Measurements from ENCODE around the gene GUK1. TPM values are rescaled to one million over a fixed set of nuclear protein-coding genes. Genes with fewer than 3 reads are reported as not detected.
"Not testable (repeated sequence)": the region's sequence is repeated elsewhere in the genome, so short reads cannot be mapped to it uniquely, and the experiment has no call there.

Gene GUK1
- total RNA-seq, 1 donor from 2014 or later, result 242 TPM

DNA sequence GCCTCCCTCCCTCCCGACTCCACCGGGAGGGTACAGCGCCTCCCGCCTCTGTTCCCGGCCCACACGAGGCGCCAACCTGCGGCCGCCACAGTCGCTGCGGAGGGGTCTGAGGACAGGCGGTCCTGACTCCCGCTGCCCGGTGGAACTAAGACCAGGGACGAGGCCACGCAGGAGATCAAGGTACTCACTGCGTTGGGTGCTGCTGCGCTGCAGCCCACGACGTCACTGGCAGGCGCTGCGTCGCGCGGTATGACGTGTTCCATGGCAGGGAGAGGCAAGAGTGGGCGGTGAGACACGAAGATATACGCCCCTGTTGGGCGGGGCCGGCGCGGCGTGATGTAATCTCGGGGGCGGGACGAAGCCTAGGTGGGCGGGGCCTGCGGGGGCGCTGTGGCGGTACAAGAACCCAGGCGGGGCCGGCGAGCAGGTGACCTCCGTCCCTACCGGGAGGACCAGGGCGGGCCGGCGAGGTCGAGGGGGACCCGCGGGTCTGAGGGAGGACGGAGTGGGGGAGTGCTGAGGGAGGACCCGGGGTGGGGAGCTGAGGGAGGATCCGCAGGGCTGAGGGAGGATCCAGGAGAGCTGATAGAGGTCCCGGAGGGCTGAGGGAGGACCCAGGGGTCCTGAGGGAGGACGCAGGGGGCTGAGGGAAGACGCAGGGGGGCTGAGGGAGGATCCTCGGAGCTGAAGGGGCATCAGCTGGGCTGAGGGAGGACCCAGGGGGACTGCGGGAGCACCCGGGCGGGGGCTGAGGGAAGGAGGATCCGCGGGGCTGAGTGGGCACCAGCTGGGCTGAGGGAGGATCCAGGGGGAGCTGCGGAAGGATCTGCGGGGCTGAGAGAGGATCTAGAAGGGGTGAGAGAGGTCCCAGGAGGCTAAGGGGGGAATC is 30.8 kb upstream of the GUK1 start, which contains the start of gene MRPL55:
Gene MRPL55 (minus strand): TSS at position 227 of the 889 bp plus-strand sequence. CDS start 1,039 bp downstream, outside the sequence.
- TF ChIP-seq, protein P1, sequence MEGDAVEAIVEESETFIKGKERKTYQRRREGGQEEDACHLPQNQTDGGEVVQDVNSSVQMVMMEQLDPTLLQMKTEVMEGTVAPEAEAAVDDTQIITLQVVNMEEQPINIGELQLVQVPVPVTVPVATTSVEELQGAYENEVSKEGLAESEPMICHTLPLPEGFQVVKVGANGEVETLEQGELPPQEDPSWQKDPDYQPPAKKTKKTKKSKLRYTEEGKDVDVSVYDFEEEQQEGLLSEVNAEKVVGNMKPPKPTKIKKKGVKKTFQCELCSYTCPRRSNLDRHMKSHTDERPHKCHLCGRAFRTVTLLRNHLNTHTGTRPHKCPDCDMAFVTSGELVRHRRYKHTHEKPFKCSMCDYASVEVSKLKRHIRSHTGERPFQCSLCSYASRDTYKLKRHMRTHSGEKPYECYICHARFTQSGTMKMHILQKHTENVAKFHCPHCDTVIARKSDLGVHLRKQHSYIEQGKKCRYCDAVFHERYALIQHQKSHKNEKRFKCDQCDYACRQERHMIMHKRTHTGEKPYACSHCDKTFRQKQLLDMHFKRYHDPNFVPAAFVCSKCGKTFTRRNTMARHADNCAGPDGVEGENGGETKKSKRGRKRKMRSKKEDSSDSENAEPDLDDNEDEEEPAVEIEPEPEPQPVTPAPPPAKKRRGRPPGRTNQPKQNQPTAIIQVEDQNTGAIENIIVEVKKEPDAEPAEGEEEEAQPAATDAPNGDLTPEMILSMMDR (conservative IDR thresholded peaks at IDR 0.05; ENCODE audit: low read depth, low read length), result peak; percentile 5
- DNase-seq (ENCODE audit: low read depth), result no peak
- peak within 1 kb of the TSS; percentile 100 for H3K4me3 ChIP-seq (ENCODE audit: low read depth, low read length)

DNA sequence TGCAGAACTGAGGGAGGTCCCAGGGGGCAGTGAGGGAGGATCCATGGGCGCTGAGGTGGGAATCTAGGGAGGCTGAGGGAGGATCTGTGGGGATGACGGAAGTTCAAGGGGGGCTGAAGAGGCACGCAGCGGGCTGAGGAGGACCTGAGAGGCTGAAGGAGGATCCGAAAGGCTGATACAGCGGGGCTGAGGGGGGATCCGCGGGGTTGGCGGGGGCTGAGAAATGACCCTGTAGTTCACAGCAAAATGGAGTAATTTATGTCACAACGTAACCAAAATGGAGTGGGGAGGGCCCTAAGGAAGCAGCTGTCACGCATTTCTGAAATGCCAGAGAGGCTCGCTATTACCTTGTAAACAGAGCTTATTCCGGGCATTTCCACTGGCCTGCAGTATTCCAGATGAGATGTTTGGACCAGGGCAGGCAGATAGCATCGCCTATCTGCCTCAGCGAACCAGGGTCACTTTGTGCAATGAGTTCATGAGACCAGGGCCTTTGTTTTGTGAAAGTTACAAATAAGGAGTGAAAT is 30.1 kb upstream of the GUK1 start:
- TF ChIP-seq, protein P1 (conservative IDR thresholded peaks at IDR 0.05; ENCODE audit: low read depth, low read length), result no peak
- peak overlapping the region; percentile 100 for H3K4me3 ChIP-seq (ENCODE audit: low read depth, low read length)
- DNase-seq (ENCODE audit: low read depth), result no peak

DNA sequence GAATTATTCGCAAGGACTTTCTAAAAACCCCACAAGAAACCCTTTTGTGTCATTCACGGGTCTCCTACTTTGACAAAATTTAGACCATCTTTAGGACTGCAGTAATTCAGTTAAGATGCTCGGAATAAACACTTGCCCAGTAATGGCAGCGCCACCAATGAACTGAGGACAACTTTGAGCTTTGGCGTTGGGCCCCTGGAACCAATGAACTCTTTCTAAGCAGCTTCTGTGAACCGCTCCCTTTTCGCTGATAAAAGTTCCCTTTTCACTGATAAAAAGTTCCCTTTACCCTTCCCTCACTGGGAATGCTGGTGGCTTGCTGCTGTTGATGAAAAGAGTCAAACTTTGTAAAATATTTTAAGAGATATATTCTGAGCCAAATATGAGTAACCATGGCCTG is 29.5 kb upstream of the GUK1 start:
- TF ChIP-seq, protein P1 (conservative IDR thresholded peaks at IDR 0.05; ENCODE audit: low read depth, low read length), result no peak

DNA sequence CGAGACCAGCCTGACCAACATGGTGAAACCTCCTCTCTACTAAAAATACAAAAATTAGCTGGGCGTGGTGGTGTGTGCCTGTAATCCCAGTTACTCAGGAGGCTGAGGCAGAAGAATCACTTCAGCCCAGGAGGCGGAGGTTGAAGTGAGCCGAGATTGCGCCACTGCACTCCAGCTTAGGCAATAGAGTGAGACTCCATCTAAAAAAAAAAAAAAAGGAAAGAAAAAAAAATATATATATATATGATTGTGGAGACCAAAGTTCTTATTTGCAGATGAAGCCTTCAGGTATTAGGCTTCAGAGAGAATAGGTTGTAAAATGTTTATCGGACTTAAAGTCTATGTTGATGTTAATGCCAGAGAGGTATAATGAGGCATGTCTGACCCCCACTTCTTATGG is 28.8 kb upstream of the GUK1 start:
- not testable (repeated sequence) for DNase-seq (ENCODE audit: low read depth); H3K4me3 ChIP-seq (ENCODE audit: low read depth, low read length)

More for the DNA sequence above, 29.5 kb upstream of the GUK1 start:
- no peak for DNase-seq (ENCODE audit: low read depth)
- peak overlapping the region; percentile 100 for H3K4me3 ChIP-seq (ENCODE audit: low read depth, low read length)

DNA sequence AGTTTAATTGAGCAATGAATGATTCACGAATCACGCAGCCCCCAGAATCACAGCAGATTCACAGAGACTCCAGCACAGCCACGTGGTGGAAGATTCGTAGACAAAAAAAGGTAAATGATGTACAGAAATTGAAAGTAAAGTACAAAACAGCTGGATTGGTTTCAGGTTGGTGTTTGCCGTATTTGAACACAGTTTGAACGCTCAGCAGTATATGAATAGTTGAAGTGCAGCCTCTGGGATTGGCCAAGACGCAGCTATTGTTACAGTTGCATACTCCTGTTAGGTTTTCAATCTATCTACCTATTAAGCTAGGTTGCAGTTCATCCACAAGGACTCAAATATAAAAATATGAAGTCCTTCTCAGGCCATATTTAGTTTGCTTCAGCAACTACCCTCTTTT is 27.9 kb upstream of the GUK1 start:
- TF ChIP-seq, protein P1 (conservative IDR thresholded peaks at IDR 0.05; ENCODE audit: low read depth, low read length), result no peak
- no peak overlapping the region for H3K4me3 ChIP-seq (ENCODE audit: low read depth, low read length)
- no peak for DNase-seq (ENCODE audit: low read depth)

DNA sequence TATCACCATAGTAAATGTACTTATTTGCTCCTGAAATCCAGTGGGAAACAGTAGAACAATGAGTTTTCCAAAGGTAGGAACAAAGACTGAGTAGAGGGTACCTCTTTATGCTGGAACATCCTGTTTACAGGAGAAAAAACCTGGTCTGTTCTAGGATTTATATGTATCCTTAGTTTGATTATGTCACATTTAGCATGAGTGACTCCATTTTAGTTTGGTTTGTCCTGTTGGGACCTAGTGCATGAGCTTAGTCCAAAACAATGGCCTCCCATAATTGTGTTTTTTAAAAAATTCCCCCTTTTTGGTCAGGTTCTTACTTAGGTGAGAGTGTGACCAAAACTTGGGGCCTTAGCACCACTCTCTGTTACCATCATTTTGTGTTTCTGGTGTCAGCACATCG is 27.5 kb upstream of the GUK1 start:
- no peak overlapping the region for H3K4me3 ChIP-seq (ENCODE audit: low read depth, low read length)
- no peak for DNase-seq (ENCODE audit: low read depth)
- TF ChIP-seq, protein P1 (conservative IDR thresholded peaks at IDR 0.05; ENCODE audit: low read depth, low read length), result no peak

DNA sequence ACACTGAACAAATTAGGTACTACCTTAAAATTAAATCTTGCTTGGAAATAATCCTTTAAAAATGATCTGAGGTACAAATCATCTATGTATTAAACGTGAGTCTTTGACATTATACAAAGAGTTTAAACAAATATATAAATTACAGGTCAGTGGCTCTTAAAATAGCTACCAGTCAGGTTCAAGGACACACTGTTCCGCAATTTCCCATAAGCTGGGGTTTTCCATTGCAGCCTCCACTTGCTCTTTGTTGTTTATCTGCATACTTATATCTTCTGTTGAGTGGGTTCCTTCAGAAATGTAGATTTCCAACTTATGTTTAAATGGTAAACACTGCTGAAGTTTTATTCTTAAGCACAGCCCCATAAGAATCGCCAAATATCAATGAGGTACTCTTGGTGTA is 25.3 kb upstream of the GUK1 start:
- DNase-seq (ENCODE audit: low read depth), result no peak
- TF ChIP-seq, protein P1 (conservative IDR thresholded peaks at IDR 0.05; ENCODE audit: low read depth, low read length), result no peak
- no peak overlapping the region for H3K4me3 ChIP-seq (ENCODE audit: low read depth, low read length)

Data from epithelial cell of proximal tubule (primary cell).